Adrenal gland (tissue), 12 donors: Measurements from ENCODE around the gene ITIH1. TPM values are rescaled to one million over a fixed set of nuclear protein-coding genes. Genes with fewer than 3 reads are reported as not detected.

Experiments
- DNase-seq, 7 donors: peaks; one replicate each; pipeline ENCODE4 v3.0.0-alpha.2; 2019 to 2020
- H3K27ac ChIP-seq, 5 donors: fragments of 200-600 bp; sonication (generic) in 4 of 5; 1 replicate in 3 of 5; 2 replicates in 2 of 5; pipeline versions ENCODE4 v1.5.1 to v1.8.0; 2016 to 2020; ENCODE audit warnings: mild to moderate bottlenecking in 1 of 5
- H3K27me3 ChIP-seq: fragments of 200-600 bp; 2 replicates; pipeline ENCODE4 v1.8.0; 2021
- H3K36me3 ChIP-seq, 2 donors: fragments of 200-600 bp; replicated peaks in 1 of 2; 1 replicate in 1 of 2; 2 replicates in 1 of 2; pipeline versions ENCODE4 v1.5.1 to v1.8.0; 2018 to 2022
- H3K4me1 ChIP-seq, 2 donors: fragments of 200-600 bp; replicated peaks in 1 of 2; 1 replicate in 1 of 2; 2 replicates in 1 of 2; pipeline versions ENCODE4 v1.5.1 to v1.8.0; 2018 to 2021
- H3K4me3 ChIP-seq, 4 donors: fragments of 200-600 bp; sonication (generic) in 3 of 4; one replicate each; pipeline ENCODE4 v1.5.1; 2016 to 2018
- H3K9me3 ChIP-seq, 3 donors: fragments of 200-600 bp; sonication (generic) in 1 of 3; replicated peaks in 1 of 3; 1 replicate in 2 of 3; 2 replicates in 1 of 3; pipeline versions ENCODE4 v1.5.1 to v1.8.0; 2016 to 2021
- CTCF ChIP-seq, 6 experiments: fragments of 450-650 bp in 4 of 6; fragments of 200-600 bp in 2 of 6; sonication (generic) in 1 of 6; IDR thresholded peaks; 1 replicate in 5 of 6; 2 replicates in 1 of 6; pipeline versions ENCODE4 v1.5.1 to v1.8.0; 2016 to 2021; ENCODE audit warnings: antibody characterized with exemption in 6 of 6, mild to moderate bottlenecking in 2 of 6, moderate library complexity in 1 of 6
- POLR2A ChIP-seq, 2 donors: fragments of 450-650 bp; IDR thresholded peaks; one replicate each; pipeline ENCODE4 v1.6.1; 2017; ENCODE audit warnings: antibody characterized with exemption in 2 of 2, mild to moderate bottlenecking in 2 of 2, moderate library complexity in 1 of 2
- WGBS, 4 donors: extraction: QIAGEN DNeasy Blood & Tissue Kit in 2 of 4; methylation state at CpG; one replicate each; pipeline versions ENCODE4 v1.1.5 to v1.1.7; 2013 to 2017; 5-methylcytosine and 5-hydroxymethylcytosine counted together
- intact Hi-C, 2 donors: fragments of 100-400 bp; cut with DNase I; formaldehyde crosslinking; loops; one replicate each; pipeline versions ENCODE4 v1.14.1 to v1.15.0; 2022 to 2023
- polyA plus RNA-seq, 3 donors: library from polyadenylated mRNA; stranded (reverse); fragments of 200-250 nt in 2 of 3; fragments of 350-450 nt in 1 of 3; fragmentation: Illumina TruSeq in 1 of 3; extraction: RNeasy Lipid Tissue Mini Kit (QIAGEN cat#74804) in 1 of 3; gene quantifications; one replicate each; pipeline ENCODE4 v1.2.3, GENCODE V29; 2013 to 2014
- total RNA-seq, 9 donors: library from RNA; depleted of rRNA in 4 of 9; stranded (reverse); fragments of >200 nt in 4 of 9; fragments of 120-200 nt in 1 of 9; fragmentation: NEBNext Ultra II Directional in 1 of 9; extraction: Animal tissue kit (Norgen Biotek cat#: 25700) in 1 of 9; gene quantifications; one replicate each; pipeline versions ENCODE4 v1.1.0 to v1.2.4, GENCODE V29; 2013 to 2023
- donor health status: healthy with polysubstance abuse.
- donor health status: Bipolar disorder and iron deficiency.
- donor health status: DM: yes; HTN: yes; CAD: no.
- donor health status: DM: no; HTN: no; CAD: no.
- donor health status: DM: no; HTN: no; CAD: no.
- donor health status: DM: yes; HTN: yes; CAD: no.

Gene ITIH1
- total and polyA plus RNA-seq, 12 donors, result 0.28 to 1.9 (median 0.50) TPM; not detected in 4

GRCh38 chr3:52836986-52837385, 59.6 kb downstream of the ITIH1 start:
- H3K27ac ChIP-seq, result no peak overlapping the region

GRCh38 chr3:52838561-52839267, 61.3 kb downstream of the ITIH1 start:
- TF ChIP-seq POLR2A (IDR thresholded peaks at IDR 0.05), result no peak
- no peak for TF ChIP-seq CTCF (IDR thresholded peaks at IDR 0.05)
- H3K27ac ChIP-seq, result no peak overlapping the region
- DNase-seq, result no peak
- H3K36me3 ChIP-seq, result peaks cover 0 to 23% of the 10 kb centered on the region in 2 donors
- H3K9me3 ChIP-seq, result no peaks in the 10 kb centered on the region
- intact Hi-C loops, result no loop called here
- 85 to 92% (median 89%) methylated on average over 6 to 8 of the region's 8 CpGs for WGBS, 4 donors
- no peak overlapping the region for H3K4me3 ChIP-seq
- peaks cover 0 to 10% of the 10 kb centered on the region in 2 donors for H3K4me1 ChIP-seq
- H3K27me3 ChIP-seq, result no peaks in the 10 kb centered on the region

More at GRCh38 chr3:52836986-52837385, 59.6 kb downstream of the ITIH1 start:
- no peak for TF ChIP-seq CTCF (IDR thresholded peaks at IDR 0.05)
- no peak for TF ChIP-seq POLR2A (IDR thresholded peaks at IDR 0.05)
- Histone ChIP-seq H3K27me3 (no peaks in the 10 kb centered on the region), H3K4me3 (no peak overlapping the region), H3K36me3 (peaks cover 0 to 15% of the 10 kb centered on the region in 2 donors), H3K4me1 (peaks cover 2 to 14% of the 10 kb centered on the region in 2 donors), H3K9me3 (no peaks in the 10 kb centered on the region)
- intact Hi-C loops, result no loop called here
- 95 to 97% (median 97%) methylated on average over 4 of the region's 4 CpGs for WGBS, 4 donors
- no peak for DNase-seq

- Histone ChIP-seq H3K36me3 (peaks cover 0 to 23% of the 10 kb centered on the region in 2 donors), H3K9me3 (no peaks in the 10 kb centered on the region), H3K27me3 (no peaks in the 10 kb centered on the region), H3K27ac (no peak overlapping the region), H3K4me3 (no peak overlapping the region), H3K4me1 (peaks cover 0 to 15% of the 10 kb centered on the region in 2 donors)
- intact Hi-C loops, result no loop called here
- no peak for TF ChIP-seq CTCF (IDR thresholded peaks at IDR 0.05)
- no peak for TF ChIP-seq POLR2A (IDR thresholded peaks at IDR 0.05)
- no peak for DNase-seq
- 76 to 100% (median 90%) methylated on average over 2 of the region's 2 CpGs for WGBS, 4 donors
These were observed 61.8 kb downstream of the ITIH1 start for GRCh38 chr3:52839268-52839575.

GRCh38 chr3:52839892-52840545, 62.6 kb downstream of the ITIH1 start:
- H3K27ac ChIP-seq, result no peak overlapping the region
- WGBS, 4 donors, result 90 to 92% (median 91%) methylated on average over 23 of the region's 23 CpGs
- H3K9me3 ChIP-seq, result no peaks in the 10 kb centered on the region
- H3K4me1 ChIP-seq, result peaks cover 5 to 23% of the 10 kb centered on the region in 2 donors
- intact Hi-C loops, result no loop called here
- no peak overlapping the region for H3K4me3 ChIP-seq
- TF ChIP-seq CTCF (IDR thresholded peaks at IDR 0.05), result no peak
- no peak for TF ChIP-seq POLR2A (IDR thresholded peaks at IDR 0.05)
- H3K27me3 ChIP-seq, result no peaks in the 10 kb centered on the region
- H3K36me3 ChIP-seq, result peaks cover 0 to 23% of the 10 kb centered on the region in 2 donors
- DNase-seq, result no peak
